ENCODE data around the gene SCUBE1. TPM values are rescaled to one million over a fixed set of nuclear protein-coding genes. Genes with fewer than 3 reads are reported as not detected.

The SCUBE1 gene
- total and polyA plus RNA-seq, 2 experiments from 2014 or later: 0.81 to 3.2 TPM

GRCh38 chr22:43326331-43327156 is 16.6 kb downstream of the SCUBE1 start:
- H3K4me3 ChIP-seq: no peak overlapping the region
- no peaks in the 10 kb centered on the region; the same call in 1 of the 2 replicates for H3K4me1 ChIP-seq (ENCODE audit: insufficient read depth)
- Mint-ChIP-seq H3K27ac (no peak overlapping the region), H3K36me3 (ENCODE audit: low read depth) (no peaks in the 10 kb centered on the region), H3K27me3 (ENCODE audit: insufficient read depth, low read depth, poor library complexity) (no peaks in the 10 kb centered on the region), H3K4me1 (peaks cover 32% of the 10 kb centered on the region), H3K4me3 (no peak overlapping the region; the same call in 2 of the 3 replicates), H3K9me3 (no peaks in the 10 kb centered on the region)
- H3F3A ChIP-seq (replicated peaks; ENCODE audit: low read depth): no peaks in the 10 kb centered on the region
- no peaks in the 10 kb centered on the region for H4K20me1 ChIP-seq (replicated peaks; ENCODE audit: insufficient read depth)
- no peak for TF ChIP-seq REST (IDR thresholded peaks at IDR 0.05; ENCODE audit: unreplicated experiment)
- TF ChIP-seq NANOG (IDR thresholded peaks at IDR 0.05; ENCODE audit: borderline replicate concordance): no peak
- no peak for TF ChIP-seq EZH2 (IDR thresholded peaks at IDR 0.05; ENCODE audit: low read depth, unreplicated experiment)
- no peak for TF ChIP-seq ZNF114 (CRISPR knock-in tag; IDR thresholded peaks at IDR 0.05)
- TF ChIP-seq CREB1 (CRISPR knock-in tag; IDR thresholded peaks at IDR 0.05; ENCODE audit: low read depth): no peak
- no peak for TF ChIP-seq ETS1 (IDR thresholded peaks at IDR 0.05)
- TF ChIP-seq POLR2AphosphoS5 (IDR thresholded peaks at IDR 0.05; ENCODE audit: low read depth): no peak
- no peak for TF ChIP-seq ZNF331 (CRISPR knock-in tag; IDR thresholded peaks at IDR 0.05; ENCODE audit: low read depth)
- no peak for TF ChIP-seq STAT1 (IDR thresholded peaks at IDR 0.05; ENCODE audit: unreplicated experiment)
- TF ChIP-seq JUNB (IDR thresholded peaks at IDR 0.05; ENCODE audit: unreplicated experiment): no peak
- no peak for TF ChIP-seq ZNF462 (CRISPR knock-in tag; IDR thresholded peaks at IDR 0.05)
- H3K4me2 ChIP-seq: no peak overlapping the region
- no peaks in the 10 kb centered on the region for H3K36me3 ChIP-seq (ENCODE audit: insufficient read depth)
- DNase-seq (ENCODE audit: low spot score): no peak
- H3K9me2 ChIP-seq (ENCODE audit: insufficient read depth): no peaks in the 10 kb centered on the region
- H3K79me2 ChIP-seq (replicated peaks; ENCODE audit: insufficient read depth): no peaks in the 10 kb centered on the region
- no peak overlapping the region for H3K27ac ChIP-seq (ENCODE audit: low read depth)
- H2AFZ ChIP-seq: no peak overlapping the region
- ATAC-seq: peak; percentile 38; the same call in 2 of the 3 replicates
- H3K27me3 ChIP-seq (ENCODE audit: insufficient read depth): no peaks in the 10 kb centered on the region
